Left ventricle myocardium superior (tissue), 1 donor: ENCODE data around the gene FAM110A. TPM values are rescaled to one million over a fixed set of nuclear protein-coding genes. Genes with fewer than 3 reads are reported as not detected.
"Not testable (repeated sequence)": the region's sequence is repeated elsewhere in the genome, so short reads cannot be mapped to it uniquely, and the experiment has no call there.

ENCODE experiments used
- ATAC-seq: fragments of 200-7000 bp; cut with Tn5 transposase; one replicate; pipeline ENCODE4 v1.9.1; 2020; ENCODE audit warnings: mild to moderate bottlenecking, moderate library complexity
- DNase-seq: peaks from one replicate; pipeline ENCODE4 v3.0.0-alpha.2; 2020
- intact Hi-C: fragments of 100-400 bp; cut with micrococcal nuclease; formaldehyde crosslinking; loops from one replicate; pipeline ENCODE4 v1.11.0; 2022
- total RNA-seq: library from RNA; stranded (reverse); fragmentation: NEBNext Ultra II Directional; extraction: Animal tissue kit (Norgen Biotek cat#: 25700); gene quantifications from one replicate; pipeline ENCODE4 v1.2.1, GENCODE V29; 2021
- donor health status: DM: no; HTN: yes; CAD: no; lungs with severe emphysema.

The FAM110A gene
- total RNA-seq, 1 donor from 2014 or later, result 3.1 TPM

GRCh38 chr20:888057-888456 lies 54.5 kb downstream of the FAM110A start:
- ATAC-seq (no peak), DNase-seq (no peak)
- intact Hi-C loops, result no loop called here

GRCh38 chr20:889106-889505 lies 55.6 kb downstream of the FAM110A start:
- ATAC-seq, result no peak
- intact Hi-C loops, result no loop called here
- DNase-seq, result no peak

GRCh38 chr20:889932-890463 lies 56.5 kb downstream of the FAM110A start:
- intact Hi-C loops, result no loop called here
- DNase-seq, result no peak
- no peak for ATAC-seq

GRCh38 chr20:890666-891057 lies 57.1 kb downstream of the FAM110A start:
- intact Hi-C loops, result no loop called here
- no peak for ATAC-seq
- no peak for DNase-seq

GRCh38 chr20:891058-891705 lies 57.7 kb downstream of the FAM110A start:
- peak; percentile 94 for ATAC-seq
- intact Hi-C loops, result no loop called here
- DNase-seq, result peak; percentile 83

GRCh38 chr20:891706-892080 lies 58.2 kb downstream of the FAM110A start:
- ATAC-seq, result no peak

GRCh38 chr20:892371-892770 lies 58.9 kb downstream of the FAM110A start:
- ATAC-seq, DNase-seq, intact Hi-C loops: not testable (repeated sequence)

More at GRCh38 chr20:891706-892080, 58.2 kb downstream of the FAM110A start:
- intact Hi-C loops, result no loop called here
- DNase-seq, result no peak

Other genes with a start within 250 kb of the FAM110A start
- gene TCF15, start 223.4 kb upstream of the FAM110A start, total RNA-seq, result 11.8 TPM
- gene SRXN1, start 180.5 kb upstream of the FAM110A start, total RNA-seq, result 34.6 TPM
- not detected for gene SCRT2, start 157.9 kb upstream of the FAM110A start, total RNA-seq
- 1.9 TPM for gene SLC52A3, start 65.2 kb upstream of the FAM110A start, total RNA-seq
- 0.05 TPM for gene ANGPT4, start 82.6 kb downstream of the FAM110A start, total RNA-seq
- gene RSPO4, start 168.6 kb downstream of the FAM110A start, total RNA-seq, result 0.42 TPM